ENCODE data around the gene PLEKHA7.
"Not testable (repeated sequence)": the region's sequence is repeated elsewhere in the genome, so short reads cannot be mapped to it uniquely, and the experiment has no call there.

Gene PLEKHA7

DNA sequence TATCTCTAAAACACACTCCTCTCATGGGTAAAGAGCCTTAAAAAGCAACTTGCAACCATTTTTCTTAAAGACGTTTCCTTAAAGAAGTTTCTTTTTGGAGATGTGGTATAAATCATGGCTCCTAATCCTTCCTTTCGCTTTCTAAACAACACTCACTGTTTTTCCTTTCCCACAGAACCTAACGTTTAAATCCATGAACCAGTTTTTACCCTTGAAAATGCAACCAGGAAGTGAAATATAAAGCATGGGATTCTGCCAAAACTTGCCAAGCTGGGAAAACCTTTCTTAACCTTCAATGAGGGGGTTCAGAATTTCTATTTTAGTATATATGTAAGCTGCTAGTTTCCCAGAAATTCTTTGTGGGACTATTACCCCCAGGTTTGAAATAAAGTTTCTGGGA is 8.6 kb downstream of the PLEKHA7 start:
- no peak for DNase-seq (ENCODE audit: low spot score)

DNA sequence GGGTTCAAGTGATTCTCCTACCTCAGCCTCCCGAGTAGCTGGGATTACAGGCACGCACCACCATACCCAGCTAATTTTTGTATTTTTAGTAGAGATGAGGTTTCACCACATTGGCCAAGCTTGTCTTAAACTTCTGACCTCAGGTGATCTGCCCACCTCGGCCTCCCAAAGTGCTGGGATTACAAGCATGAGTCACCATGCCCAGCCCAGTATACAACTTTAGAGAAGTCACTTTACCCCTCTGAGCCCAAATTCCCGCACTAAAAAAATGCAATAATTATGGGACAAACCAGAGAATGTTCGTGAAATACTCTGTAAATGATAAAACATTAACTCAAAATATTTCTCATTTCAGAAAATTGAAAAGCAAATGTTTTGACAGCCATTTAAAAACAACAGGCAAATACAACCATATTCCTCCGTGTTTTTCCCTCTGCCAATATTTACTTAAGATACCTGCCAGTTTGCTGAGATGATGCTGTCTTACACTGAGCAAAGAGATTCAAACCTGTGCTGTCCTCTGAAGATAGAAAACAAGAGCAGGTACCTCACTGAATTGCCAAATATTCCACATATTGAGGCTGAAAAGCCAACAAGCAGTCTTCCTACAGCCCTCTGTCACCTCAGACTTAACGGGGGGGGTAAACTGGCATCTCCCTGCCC is 9.6 kb downstream of the PLEKHA7 start:
- DNase-seq (ENCODE audit: low spot score), result no peak

DNA sequence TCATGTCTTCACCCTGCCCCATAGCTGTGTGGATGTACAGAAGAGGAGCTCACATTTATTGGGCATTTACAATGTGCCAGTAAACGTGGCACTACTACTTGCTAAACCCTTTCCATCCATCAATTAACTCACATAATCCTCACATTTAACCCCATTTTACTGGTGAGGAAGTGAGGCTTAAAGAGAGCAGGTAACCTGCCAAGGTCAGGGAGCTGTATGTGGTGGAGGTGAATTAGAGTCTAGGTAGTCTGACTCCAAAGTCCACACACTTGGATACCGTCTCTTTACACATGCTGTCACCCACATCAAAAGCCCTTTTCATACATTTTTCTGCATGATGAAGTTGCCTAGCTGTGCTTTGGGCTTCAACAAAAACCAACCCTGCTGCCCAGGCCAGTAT is 10.8 kb downstream of the PLEKHA7 start:
- no peak for DNase-seq (ENCODE audit: low spot score)

DNA sequence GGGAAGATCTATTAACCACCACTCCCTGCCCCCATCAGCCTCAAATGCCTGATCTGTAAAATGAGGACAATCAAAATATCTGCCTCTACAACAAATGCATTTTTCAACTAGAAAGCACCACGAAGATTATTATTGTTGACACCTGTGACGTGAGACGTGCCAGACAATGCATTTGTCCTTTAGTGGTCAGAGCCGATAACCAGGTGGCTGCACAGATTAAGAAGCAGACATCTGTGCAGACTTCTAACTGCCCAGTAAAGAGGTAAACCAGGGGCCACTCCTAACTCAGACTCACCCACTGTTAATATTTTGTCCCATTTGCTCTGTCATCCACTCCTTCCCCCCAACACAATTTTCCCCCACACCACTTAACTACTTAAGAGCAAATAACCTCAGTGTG is 11.7 kb downstream of the PLEKHA7 start:
- no peak for DNase-seq (ENCODE audit: low spot score)

DNA sequence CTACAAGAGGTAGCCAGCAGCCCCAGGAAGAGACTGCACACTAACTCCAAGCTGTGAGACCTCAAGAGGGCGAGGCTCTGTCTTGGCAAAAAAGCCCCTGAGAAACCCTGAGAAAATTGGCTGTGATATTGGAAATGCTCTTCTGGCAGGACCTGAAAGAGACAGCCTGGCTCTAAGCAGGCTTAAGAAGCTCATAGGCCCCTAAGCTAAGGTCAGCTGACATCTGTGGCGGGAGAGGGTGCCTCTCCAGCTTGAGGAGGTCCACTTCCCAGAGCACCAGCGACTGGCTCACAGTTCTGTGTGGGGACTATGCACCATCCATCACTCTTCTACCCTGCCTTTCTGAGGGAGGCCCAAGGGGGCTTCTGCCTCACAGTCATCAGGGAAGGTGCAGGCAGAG is 12.4 kb downstream of the PLEKHA7 start:
- no peak for DNase-seq (ENCODE audit: low spot score)

DNA sequence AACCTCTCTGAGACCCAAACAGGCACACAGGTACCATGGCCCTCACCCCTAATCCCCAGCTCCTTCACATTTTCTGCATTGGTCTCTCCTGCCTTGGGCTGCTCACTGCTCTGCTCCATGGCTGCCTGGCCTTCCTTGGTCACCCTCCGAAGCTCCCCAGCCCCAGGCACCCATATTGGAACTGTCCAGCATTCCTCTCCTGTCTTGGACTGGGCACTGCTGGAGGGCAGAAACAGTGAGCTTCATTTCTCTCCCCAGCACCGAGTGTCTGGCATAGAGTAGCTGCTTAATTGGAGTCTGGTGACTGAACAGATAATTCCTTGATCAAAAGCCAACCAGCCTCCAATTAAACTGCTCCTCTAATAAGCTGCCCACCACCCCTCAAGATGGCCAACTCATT is 13.2 kb downstream of the PLEKHA7 start:
- no peak for DNase-seq (ENCODE audit: low spot score)

DNA sequence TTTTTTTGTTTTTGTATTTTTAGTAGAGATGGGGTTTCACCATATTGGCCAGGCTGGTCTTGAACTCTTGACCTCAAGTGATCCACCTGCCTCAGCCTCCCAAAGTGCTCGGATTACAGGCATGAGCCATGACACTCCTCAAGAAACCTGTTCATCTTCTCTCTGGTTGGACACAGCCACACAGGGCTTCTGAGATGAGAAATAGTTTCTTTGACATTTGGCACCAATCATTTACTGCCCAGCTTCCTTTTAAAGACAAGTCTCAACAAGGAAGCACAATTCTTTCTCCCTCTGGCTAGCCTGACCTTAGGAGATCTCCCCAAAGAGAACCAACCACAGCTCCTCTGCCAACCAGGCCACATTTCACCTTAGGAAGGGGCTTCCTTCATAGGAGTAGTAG is 14.0 kb downstream of the PLEKHA7 start:
- not testable (repeated sequence) for DNase-seq (ENCODE audit: low spot score)

DNA sequence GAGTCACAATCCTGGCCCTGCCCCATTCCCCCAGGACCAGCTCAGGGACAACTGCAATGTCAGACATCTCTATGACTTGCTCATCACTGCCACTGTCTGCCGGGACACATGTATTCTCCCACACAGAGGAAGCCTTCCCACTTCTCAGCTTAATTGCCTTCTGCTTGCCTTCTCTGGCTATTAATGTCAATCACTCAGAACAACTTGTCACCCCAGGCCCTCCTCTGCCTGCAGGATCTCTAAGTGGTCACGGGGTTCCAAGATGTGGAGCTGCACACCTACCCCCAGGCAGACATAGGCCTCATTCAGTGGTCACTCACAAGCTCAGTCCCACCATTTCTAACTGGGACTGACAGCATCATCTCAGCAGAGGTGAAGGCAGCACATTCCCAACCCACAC is 15.1 kb downstream of the PLEKHA7 start:
- DNase-seq (ENCODE audit: low spot score), result no peak

DNA sequence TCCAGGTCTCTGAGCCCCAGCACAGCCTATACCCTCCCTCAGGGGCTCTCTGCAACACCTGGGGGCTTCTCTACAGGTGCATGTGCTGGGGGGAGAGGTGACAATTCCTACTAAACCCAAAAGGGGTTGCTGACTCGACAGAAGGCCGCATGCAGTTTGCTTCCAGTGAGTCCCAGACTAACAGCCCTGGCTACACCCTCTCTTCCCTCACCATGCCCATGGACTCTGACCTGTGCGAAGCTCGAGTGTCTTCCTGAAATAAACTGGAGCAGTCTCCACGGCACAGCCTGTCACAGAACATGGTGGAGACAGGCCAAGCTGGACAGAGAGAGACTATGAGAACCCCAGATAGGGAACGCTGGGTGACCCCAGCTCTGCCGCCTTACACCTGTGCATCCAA is 16.6 kb downstream of the PLEKHA7 start:
- no peak for DNase-seq (ENCODE audit: low spot score)

DNA sequence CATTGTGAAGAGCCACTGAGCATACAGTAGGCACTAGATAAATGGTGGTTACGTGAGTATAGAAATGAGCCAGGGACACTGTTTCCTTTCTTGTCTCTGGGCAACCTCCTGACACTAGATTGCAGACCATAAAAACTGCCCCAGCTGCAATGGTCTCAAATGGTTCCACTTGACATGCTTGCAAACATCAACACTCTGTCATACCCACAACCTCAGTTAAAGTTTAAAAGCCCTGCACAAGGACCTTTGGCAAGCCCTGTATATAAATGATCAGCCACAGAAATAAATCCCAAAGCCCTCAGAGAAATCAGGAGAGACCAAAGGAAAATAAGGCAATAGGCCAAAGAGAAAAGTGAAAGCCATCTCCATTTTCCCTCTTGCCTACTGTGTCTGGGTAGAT is 20.7 kb downstream of the PLEKHA7 start:
- DNase-seq (ENCODE audit: low spot score), result no peak

DNA sequence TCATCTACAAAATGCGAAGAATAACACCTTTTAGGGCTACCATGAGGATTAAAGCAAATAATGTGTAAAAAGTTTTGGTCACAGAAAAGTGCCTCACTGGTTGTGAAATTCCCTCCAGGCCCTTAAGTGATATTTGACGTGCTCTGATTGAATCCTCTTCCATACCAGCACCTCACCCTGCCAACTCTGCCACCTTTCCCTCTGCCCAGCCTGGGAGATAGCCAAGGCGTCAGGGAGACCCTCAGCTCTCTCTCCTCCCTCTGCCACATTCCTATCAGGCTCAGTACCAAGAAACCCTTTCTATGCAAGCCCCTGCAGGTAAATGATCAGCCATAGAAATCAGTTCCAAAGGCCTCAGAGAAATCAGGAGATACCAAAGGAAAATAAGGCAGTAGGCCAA is 21.4 kb downstream of the PLEKHA7 start:
- no peak for DNase-seq (ENCODE audit: low spot score)

DNA sequence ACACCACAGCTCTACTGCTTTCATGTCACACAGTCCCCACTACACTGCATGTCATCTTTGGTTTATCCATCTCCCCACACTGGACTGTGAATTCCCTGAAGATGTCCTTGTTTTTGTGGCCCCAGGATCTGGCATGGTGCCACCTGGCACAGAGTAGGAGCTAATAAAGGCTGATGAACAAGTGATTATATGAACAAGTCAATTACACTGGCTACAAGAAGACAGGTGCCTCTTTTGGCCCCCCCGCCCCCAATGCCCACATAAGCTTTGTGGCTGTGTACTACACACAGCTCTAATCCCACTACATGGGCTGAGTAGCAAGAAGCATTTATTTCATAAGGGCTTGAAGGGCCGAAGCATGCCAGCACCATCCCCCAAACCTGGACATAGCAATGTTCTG is 24.7 kb downstream of the PLEKHA7 start:
- no peak for DNase-seq (ENCODE audit: low spot score)

DNA sequence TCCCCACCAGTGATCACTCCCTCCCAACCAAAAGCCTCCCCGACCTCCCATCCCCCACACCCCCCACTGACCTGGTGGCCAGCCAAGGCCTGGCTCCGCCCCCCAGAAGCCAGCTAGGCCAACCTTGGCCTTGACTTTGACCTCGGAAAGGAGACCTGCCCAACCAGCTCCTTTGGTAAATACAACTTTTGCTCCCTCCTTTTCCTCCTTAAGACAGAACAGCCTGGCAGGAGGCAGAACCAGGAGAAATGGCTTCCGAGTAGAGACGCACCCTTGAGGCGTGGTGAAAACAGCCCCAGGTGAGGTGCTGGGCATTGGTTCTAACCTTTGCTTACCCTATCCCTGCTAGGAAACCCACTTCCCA is 27.0 kb downstream of the PLEKHA7 start:
- no peak for DNase-seq (ENCODE audit: low spot score)

DNA sequence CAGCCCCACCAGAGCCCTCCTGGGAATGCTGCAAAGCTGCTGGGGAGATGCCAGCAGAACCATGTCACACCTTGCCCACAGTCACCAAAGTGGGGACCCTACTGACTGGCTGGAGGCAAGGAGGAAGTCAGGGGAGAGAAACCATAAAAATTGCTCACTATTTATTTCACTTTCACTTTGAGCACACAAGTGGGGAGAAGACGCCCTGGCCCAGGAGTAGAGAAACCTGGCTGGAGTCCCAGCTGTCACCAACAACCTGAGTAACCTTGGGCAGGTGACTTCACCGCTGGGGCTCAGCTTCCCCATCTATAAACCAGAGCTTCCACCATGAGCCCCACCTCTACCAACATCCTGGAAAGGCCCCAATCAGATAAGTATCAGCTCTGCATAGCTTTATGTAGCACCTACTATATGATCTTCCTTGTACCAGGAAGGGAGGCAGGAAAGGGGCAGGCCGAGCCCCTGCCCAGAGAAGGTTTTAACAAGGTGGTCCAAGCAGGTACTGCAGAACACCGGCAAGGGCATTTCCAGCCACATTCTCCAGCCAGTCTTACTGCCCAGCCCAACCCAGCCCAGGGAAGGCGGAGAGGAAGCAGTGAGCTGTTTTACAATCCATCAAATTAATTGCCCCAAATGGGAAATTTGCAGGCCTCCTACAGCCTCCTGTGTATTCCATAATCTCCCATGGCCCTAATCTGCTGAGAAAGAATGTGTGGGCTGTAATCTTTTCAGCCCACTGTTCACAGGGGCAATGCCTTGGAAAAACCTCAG is 27.6 kb downstream of the PLEKHA7 start:
- DNase-seq (ENCODE audit: low spot score), result peak; percentile 66

DNA sequence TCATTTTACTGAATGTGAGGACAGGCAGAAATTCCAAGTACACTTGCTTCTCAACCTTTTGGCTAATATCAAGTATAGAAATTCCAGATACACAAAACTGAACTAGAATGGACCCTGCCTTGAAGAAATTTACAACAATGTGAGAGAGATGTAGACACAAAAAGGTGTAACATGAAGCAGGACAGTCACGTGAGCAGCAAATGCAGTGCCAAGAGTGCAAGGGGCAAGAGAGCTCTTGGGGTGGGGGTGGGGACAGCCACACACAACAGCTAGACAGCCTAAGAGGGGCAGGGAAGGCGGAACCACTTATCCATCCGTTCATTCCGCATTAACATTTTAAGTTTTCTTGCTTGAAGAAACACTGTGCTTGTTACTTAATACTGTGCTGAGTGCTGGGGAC is 28.9 kb downstream of the PLEKHA7 start:
- DNase-seq (ENCODE audit: low spot score), result no peak

DNA sequence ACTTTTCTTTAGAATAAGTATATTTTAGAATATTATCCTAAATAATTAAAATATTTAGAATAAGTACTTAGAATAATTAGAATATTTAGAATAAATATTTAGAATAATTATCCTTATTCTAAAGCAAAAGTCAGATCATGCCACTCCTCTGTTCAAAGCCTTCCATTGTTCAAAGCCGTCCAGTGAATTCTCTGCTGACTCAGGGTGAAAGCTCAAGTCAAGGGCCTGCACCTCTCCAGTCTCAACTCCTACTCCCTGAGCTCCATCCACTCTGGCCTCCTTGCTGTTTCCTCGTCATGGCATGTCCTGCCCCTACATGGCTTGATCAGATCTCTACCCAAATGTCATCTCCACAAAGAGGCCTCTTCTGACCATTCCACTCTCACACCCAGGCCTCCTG is 30.0 kb downstream of the PLEKHA7 start:
- no peak for DNase-seq (ENCODE audit: low spot score)

DNA sequence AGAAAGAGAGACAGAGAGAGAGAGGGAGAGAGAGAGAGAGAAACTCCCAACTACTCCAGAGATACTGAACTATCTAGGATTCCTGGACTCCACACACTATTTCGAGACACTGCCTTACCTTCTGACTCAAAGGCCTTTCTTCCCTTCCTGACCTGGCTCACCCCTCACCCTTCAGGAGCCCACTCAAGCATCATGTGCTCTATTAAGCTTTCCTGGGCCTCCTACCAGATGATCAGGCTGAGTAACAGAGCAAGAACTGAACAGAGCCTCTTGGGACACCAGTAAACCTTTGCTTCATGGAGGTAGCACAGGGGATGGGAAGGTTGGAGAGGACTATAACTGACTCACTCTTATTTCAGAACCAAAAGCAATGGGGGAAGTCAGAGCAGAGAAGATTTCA is 31.4 kb downstream of the PLEKHA7 start:
- DNase-seq (ENCODE audit: low spot score), result no peak

DNA sequence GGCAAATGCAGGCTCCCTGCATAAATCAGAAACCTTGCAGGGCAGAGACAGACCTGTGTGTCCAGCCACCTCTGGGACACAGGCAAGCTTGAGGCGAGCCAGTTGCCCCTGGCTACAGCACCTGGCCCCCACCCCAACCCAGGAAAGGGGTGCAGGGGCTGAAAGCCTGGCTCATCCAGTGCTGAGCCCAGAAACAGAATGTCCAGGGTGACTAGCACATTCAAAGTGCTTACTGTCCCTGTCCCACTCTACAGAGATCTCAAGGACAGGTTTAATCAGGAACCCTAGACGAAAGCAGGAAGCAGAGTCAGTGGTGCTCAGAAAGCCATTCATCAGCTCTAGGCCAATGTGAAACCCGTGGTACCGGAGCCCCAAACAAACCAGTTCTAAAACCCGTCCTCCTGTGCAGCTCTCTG is 31.9 kb downstream of the PLEKHA7 start:
- DNase-seq (ENCODE audit: low spot score), result no peak

DNA sequence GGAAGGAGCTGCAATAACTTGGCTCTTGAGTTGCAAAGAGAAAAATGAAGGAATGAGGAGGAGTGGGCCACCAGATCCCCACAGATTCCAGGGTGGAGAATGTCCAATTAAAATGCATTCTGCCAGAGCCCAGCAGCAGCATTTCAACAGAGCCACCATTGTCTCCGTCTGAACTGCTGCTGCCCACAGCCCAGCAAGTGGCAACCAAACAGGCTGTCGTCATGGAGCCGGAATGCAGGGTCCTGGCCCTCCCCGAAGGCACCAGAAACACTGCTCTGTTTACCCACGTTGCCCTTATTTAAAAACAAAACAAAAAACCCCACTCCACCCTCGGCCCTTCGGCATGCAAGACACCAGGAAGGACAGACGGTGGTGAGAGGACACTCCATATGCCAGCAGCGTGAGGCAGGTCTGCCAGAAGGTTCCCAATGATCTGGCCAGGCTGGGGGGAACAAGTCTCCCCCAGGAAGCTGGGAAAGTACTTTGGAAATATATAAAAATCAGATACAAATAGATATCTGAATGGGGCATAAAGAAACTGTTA is 32.5 kb downstream of the PLEKHA7 start:
- DNase-seq (ENCODE audit: low spot score), result no peak

DNA sequence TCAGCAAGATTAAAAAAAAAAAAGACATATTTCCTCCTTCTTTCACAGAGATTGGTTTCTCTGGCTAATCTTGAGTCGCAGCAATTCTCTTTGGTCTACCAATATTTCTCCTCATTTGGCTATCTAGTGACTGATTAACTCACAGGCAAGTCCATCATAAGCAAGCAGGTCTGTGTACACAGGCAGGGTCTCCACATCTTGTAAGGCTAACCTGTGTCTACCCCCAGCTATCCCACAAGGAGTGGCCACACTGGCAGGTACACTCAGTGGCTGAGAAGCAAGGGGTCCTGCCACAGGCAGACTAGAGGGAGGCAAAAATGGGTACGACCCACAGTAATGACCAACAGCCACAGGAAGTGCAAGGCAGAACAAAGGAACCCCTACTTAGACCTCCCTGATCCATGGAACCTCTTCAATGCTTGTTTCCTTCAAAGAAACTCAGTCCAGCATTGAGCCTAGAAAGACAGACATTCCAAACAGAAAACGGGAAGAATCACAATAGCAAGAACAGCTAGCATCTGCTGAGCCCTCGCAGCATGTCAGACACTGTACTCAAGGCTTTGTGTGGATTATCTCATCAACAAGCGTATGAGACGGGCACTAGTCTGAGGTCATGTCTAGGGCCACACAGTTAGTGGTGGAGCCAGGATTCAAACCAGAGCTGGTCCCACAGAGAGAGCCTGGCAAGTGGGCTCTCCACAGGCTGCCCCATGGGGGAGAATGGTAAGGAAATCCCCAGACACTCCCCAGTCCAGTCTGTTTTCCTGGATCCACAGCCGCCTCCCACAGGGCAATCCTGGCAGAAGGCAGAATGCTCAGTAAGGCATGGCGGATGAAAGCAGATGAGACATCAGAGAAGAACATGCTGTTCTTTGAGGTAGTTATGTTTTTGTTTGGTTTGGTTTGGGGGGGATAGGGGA is 34.3 kb downstream of the PLEKHA7 start:
- DNase-seq (ENCODE audit: low spot score), result no peak

DNA sequence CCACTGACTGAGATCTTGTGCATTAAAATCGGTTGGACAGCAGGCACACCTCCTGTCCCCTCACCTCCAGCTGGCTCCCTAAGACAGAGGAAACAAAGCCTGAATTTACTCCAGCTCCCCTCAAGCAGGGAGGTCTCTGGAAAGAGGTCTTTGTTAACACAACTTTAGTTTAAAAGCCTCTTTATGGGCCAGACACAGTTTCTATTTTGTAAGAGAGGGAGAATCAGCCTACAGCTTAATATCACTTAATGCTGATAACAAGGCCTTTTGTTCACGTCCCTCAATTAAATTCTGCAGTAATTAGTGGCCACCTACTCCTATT is 36.3 kb downstream of the PLEKHA7 start:
- DNase-seq (ENCODE audit: low spot score), result no peak

DNA sequence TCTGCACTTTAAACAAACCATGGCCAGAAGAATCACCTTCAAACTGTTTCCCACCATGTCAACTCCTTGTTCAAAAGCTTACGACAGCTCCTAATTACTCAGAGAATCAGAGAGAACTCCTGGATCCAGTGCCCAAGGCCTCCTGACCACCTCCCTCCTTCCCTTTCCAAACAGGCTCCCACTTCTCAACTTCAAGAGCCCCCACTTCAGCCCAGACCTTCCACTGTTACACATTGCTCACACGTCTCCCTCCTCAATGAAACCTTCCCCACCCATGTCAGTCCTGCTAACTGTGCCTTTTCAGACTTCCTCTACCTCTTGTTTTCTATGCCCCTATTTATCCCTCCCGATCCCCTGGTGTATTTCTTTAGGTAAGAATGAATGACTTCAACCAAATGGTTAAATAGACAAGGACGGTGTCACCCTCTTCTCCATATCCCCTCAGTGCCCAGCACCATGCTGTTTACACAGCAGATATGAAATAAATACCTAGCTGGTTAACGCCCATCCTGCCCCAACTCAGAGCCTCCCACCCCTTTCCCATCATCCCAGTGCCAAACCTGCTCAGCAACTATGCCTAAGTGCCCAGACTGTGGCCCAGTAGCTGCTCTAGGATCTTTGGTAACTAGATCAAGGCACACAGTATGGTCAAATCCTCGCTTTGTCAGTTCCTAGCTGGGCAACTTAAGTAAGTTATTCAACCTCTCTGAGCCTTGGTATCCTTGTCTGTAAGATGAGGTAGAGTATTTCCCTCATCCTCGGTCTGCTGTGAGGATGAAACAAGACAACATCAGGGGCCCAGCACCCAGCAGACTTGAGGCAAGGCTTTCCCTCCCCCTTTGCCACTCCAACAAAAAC is 36.8 kb downstream of the PLEKHA7 start:
- DNase-seq (ENCODE audit: low spot score), result no peak
